Stimulated activated memory B cell treated with anti-CD40 and anti-IgM and Interleukin-4, amounts not matched to agents 10 μg/mL and 1 μg/mL and 100 μg/mL, for 72 hours (primary cell): ENCODE results near the gene CERS2.

Experiments
- ATAC-seq: fragments of 150-1000 bp; cut with Tn5 transposase; 2 replicates; pipeline ENCODE4 v1.10.0; 2021
- H3K27ac Mint-ChIP-seq: one replicate; pipeline ENCODE4 v1.8.0; 2022; ENCODE audit warnings: mild to moderate bottlenecking, mixed read lengths
- H3K27me3 Mint-ChIP-seq: one replicate; pipeline ENCODE4 v1.8.0; 2022; ENCODE audit warnings: mixed read lengths
- H3K36me3 Mint-ChIP-seq: one replicate; pipeline ENCODE4 v1.8.0; 2022; ENCODE audit warnings: mixed read lengths
- H3K4me1 Mint-ChIP-seq: one replicate; pipeline ENCODE4 v1.8.0; 2022; ENCODE audit warnings: mixed read lengths
- H3K4me3 Mint-ChIP-seq: one replicate; pipeline ENCODE4 v1.8.0; 2022; ENCODE audit warnings: mild to moderate bottlenecking, moderate library complexity, mixed read lengths
- H3K9me3 Mint-ChIP-seq: one replicate; pipeline ENCODE4 v1.8.0; 2022; ENCODE audit warnings: mixed read lengths

The CERS2 gene

GRCh38 chr1:151002051-151002450 lies 27.4 kb upstream of the CERS2 start:
- Mint-ChIP-seq H3K9me3 (no peaks in the 10 kb centered on the region), H3K4me1 (peaks cover 29% of the 10 kb centered on the region), H3K27me3 (no peaks in the 10 kb centered on the region), H3K27ac (no peak overlapping the region), H3K4me3 (no peak overlapping the region), H3K36me3 (peaks cover 22% of the 10 kb centered on the region)
- ATAC-seq = no peak

DNA sequence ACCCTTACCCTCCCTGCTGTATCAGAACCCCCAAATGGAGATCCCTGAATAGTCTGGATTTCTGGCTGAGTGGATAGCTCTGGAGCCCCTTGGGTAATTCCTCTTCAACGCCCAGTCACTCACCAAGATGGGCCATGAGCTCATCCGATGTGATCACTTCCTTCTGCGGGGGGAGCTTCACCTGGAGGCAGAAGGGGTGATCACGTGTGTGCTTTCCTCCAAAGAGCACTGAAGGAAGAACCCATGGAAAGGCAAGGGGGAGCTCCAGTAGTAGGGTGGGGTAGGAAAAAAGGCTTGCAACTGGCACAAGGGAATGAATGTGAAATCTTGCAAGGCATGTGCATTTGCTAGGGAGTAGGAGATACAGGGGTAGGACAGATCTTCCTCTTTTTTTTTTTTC lies 27.0 kb upstream of the CERS2 start:
- H3K4me1 Mint-ChIP-seq = peaks cover 24% of the 10 kb centered on the region
- ATAC-seq = no peak

DNA sequence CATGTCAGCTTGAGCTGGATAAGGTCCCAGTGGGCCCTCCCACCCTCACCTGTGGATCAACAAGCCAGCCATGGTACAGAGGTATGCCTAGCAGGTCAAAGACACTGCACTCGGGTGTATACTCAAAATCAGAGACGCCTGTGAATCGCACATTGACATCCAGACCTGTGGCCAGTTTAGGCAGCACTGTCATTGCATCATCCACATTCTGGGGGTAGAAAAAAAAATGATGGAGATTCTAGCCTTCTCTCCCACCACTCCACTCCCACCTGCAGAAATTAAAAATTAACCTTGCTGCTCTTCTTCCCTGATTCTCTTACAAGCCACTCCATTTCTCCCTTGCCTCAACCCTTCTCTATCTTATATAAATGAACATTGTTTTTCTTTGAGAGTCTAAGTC lies 25.8 kb upstream of the CERS2 start:
- H3K4me1 Mint-ChIP-seq = peaks cover 19% of the 10 kb centered on the region
- H3K4me3 Mint-ChIP-seq = no peak overlapping the region
- ATAC-seq = no peak
- no peak overlapping the region for H3K27ac Mint-ChIP-seq
- H3K9me3 Mint-ChIP-seq = no peaks in the 10 kb centered on the region
- H3K36me3 Mint-ChIP-seq = peaks cover 27% of the 10 kb centered on the region
- no peaks in the 10 kb centered on the region for H3K27me3 Mint-ChIP-seq

More for the DNA sequence above, 27.0 kb upstream of the CERS2 start:
- Mint-ChIP-seq H3K27me3 (no peaks in the 10 kb centered on the region), H3K27ac (no peak overlapping the region), H3K9me3 (no peaks in the 10 kb centered on the region), H3K4me3 (no peak overlapping the region), H3K36me3 (peaks cover 27% of the 10 kb centered on the region)

GRCh38 chr1:150999926-151000325 lies 25.3 kb upstream of the CERS2 start:
- ATAC-seq = no peak
- Mint-ChIP-seq H3K9me3 (no peaks in the 10 kb centered on the region), H3K4me1 (peaks cover 14% of the 10 kb centered on the region), H3K4me3 (no peak overlapping the region), H3K27me3 (no peaks in the 10 kb centered on the region), H3K36me3 (peaks cover 27% of the 10 kb centered on the region), H3K27ac (no peak overlapping the region)

GRCh38 chr1:150999051-150999674 lies 24.5 kb upstream of the CERS2 start:
- peaks cover 27% of the 10 kb centered on the region for H3K36me3 Mint-ChIP-seq
- H3K4me1 Mint-ChIP-seq = peaks cover 9% of the 10 kb centered on the region
- no peaks in the 10 kb centered on the region for H3K9me3 Mint-ChIP-seq
- H3K27ac Mint-ChIP-seq = no peak overlapping the region
- ATAC-seq = no peak
- H3K4me3 Mint-ChIP-seq = no peak overlapping the region
- H3K27me3 Mint-ChIP-seq = no peaks in the 10 kb centered on the region

DNA sequence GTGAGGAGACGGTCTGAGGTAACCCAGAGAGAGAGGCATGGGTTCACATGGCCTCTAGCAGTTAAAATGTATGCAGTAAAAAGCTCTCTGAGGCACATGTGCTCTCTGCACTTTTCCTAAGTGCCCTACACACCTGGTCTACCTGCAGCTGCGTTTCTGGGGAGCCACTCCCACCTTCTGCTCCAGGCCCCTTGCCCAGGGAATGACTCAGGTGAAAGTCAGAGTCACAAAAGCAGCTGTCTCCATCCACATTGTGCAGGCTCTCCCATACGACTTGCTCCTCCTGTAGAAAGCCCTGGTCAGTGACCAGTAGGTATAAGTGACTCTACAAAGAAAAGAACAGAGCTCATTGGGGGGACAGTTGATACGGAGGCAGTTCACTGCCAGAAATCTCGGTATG lies 23.3 kb upstream of the CERS2 start:
- no peak for ATAC-seq
- Mint-ChIP-seq H3K36me3 (peaks cover 27% of the 10 kb centered on the region), H3K27me3 (no peaks in the 10 kb centered on the region), H3K4me1 (peaks cover 6% of the 10 kb centered on the region), H3K9me3 (no peaks in the 10 kb centered on the region), H3K4me3 (no peak overlapping the region), H3K27ac (no peak overlapping the region)

DNA sequence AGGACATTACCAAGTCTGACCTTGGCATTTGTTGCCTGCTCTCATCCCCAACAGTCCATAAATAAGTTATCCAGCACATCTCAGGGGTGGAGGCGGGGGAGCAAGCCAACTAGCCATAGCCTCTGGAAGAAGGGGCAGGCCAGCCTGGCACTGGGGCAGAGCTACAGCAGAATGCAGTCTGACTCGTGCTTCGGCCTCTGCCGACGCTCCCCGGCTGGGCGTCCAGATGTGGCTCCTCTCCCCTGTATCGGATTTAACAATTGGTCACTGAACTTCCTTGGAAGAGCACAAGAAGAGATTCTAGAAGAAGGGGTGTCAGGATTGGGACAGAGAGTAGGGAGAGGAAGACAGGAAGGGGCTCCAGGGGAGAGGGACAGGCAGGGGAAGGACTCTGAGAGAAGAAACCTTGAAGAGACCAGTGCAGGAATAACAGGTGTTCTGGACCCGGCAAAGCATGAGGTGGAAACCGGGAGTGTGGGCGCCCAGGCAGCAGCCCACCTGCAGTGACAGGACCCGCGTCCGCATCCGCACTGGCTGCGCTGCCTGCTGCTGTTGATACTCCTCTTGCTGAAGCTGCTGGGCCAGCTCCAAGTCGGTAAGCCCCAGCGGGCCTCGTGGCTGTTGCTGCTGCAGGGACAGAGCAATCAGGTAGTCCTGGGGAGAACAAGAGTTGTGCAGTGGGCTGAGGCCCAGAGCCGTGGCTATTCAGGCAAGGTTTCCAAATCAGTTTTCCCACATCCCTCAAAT lies 22.7 kb upstream of the CERS2 start:
- Mint-ChIP-seq H3K9me3 (no peaks in the 10 kb centered on the region), H3K4me3 (no peak overlapping the region), H3K27ac (no peak overlapping the region), H3K4me1 (peaks cover 6% of the 10 kb centered on the region), H3K27me3 (no peaks in the 10 kb centered on the region), H3K36me3 (peaks cover 27% of the 10 kb centered on the region)
- ATAC-seq = no peak

GRCh38 chr1:150995896-150996295 lies 21.3 kb upstream of the CERS2 start:
- no peaks in the 10 kb centered on the region for H3K9me3 Mint-ChIP-seq
- no peak for ATAC-seq
- no peaks in the 10 kb centered on the region for H3K27me3 Mint-ChIP-seq
- H3K4me1 Mint-ChIP-seq = peaks cover 6% of the 10 kb centered on the region
- H3K4me3 Mint-ChIP-seq = peak overlapping the region; percentile 26
- H3K27ac Mint-ChIP-seq = peak overlapping the region; percentile 10
- peaks cover 17% of the 10 kb centered on the region for H3K36me3 Mint-ChIP-seq

DNA sequence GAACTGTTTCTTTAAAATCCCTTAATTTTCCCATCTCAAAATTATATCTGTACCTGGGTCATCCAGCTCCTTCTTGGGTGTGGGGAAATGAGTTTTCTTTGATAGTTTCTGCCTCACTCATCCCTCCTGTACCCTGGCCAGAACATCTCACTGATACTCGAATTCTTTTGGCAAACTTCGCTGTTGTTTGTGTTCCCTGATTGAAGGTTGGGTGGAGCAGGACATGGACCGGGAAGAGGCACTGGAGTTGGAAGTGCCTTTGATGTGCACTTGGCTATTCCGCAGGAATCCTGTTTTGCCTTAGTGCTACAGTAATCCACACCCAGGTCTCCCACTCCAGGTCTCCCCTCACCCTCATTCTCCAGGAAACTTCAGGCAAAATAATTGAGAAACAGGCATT lies 20.8 kb upstream of the CERS2 start:
- H3K36me3 Mint-ChIP-seq = peaks cover 12% of the 10 kb centered on the region
- ATAC-seq = no peak
- peaks cover 6% of the 10 kb centered on the region for H3K4me1 Mint-ChIP-seq
- H3K4me3 Mint-ChIP-seq = no peak overlapping the region
- no peaks in the 10 kb centered on the region for H3K9me3 Mint-ChIP-seq
- peak overlapping the region; percentile 10 for H3K27ac Mint-ChIP-seq
- no peaks in the 10 kb centered on the region for H3K27me3 Mint-ChIP-seq

- no peaks in the 10 kb centered on the region for H3K9me3 Mint-ChIP-seq
- peaks cover 10% of the 10 kb centered on the region for H3K36me3 Mint-ChIP-seq
- H3K27me3 Mint-ChIP-seq = no peaks in the 10 kb centered on the region
- no peak overlapping the region for H3K27ac Mint-ChIP-seq
- peaks cover 6% of the 10 kb centered on the region for H3K4me1 Mint-ChIP-seq
- H3K4me3 Mint-ChIP-seq = no peak overlapping the region
- no peak for ATAC-seq
Measured at GRCh38 chr1:150994248-150994647, 19.6 kb upstream of the CERS2 start.

DNA sequence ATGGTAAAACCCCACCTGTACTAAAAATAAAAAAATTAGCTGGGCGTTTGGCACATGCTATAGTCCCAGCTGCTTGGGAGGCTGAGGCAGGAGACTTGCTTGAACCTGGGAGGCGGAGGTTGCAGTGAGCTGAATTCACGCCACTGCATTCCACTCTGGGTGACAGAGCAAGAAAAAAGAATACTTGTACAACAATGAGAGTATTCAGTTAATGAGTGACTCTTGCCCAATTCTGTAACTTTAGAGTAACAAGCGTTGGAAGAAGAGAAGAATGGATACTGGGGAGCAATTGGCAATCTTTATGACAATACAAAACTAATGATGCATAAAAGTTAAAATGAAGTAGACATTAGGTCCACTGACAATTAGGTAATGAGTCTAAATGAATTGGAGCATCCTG lies 18.0 kb upstream of the CERS2 start:
- ATAC-seq = no peak
- no peak overlapping the region for H3K27ac Mint-ChIP-seq
- H3K4me3 Mint-ChIP-seq = no peak overlapping the region
- no peaks in the 10 kb centered on the region for H3K9me3 Mint-ChIP-seq
- peaks cover 10% of the 10 kb centered on the region for H3K36me3 Mint-ChIP-seq
- peaks cover 6% of the 10 kb centered on the region for H3K4me1 Mint-ChIP-seq
- no peaks in the 10 kb centered on the region for H3K27me3 Mint-ChIP-seq

- Mint-ChIP-seq H3K4me1 (no peaks in the 10 kb centered on the region), H3K27me3 (no peaks in the 10 kb centered on the region), H3K36me3 (no peaks in the 10 kb centered on the region), H3K27ac (no peak overlapping the region), H3K9me3 (no peaks in the 10 kb centered on the region), H3K4me3 (no peak overlapping the region)
- no peak for ATAC-seq
Measured at GRCh38 chr1:150987924-150988323, 13.3 kb upstream of the CERS2 start.

GRCh38 chr1:150985179-150985825 lies 10.7 kb upstream of the CERS2 start:
- H3K4me1 Mint-ChIP-seq = no peaks in the 10 kb centered on the region
- ATAC-seq = no peak
- no peaks in the 10 kb centered on the region for H3K27me3 Mint-ChIP-seq
- no peak overlapping the region for H3K4me3 Mint-ChIP-seq
- no peaks in the 10 kb centered on the region for H3K9me3 Mint-ChIP-seq
- no peaks in the 10 kb centered on the region for H3K36me3 Mint-ChIP-seq
- no peak overlapping the region for H3K27ac Mint-ChIP-seq

DNA sequence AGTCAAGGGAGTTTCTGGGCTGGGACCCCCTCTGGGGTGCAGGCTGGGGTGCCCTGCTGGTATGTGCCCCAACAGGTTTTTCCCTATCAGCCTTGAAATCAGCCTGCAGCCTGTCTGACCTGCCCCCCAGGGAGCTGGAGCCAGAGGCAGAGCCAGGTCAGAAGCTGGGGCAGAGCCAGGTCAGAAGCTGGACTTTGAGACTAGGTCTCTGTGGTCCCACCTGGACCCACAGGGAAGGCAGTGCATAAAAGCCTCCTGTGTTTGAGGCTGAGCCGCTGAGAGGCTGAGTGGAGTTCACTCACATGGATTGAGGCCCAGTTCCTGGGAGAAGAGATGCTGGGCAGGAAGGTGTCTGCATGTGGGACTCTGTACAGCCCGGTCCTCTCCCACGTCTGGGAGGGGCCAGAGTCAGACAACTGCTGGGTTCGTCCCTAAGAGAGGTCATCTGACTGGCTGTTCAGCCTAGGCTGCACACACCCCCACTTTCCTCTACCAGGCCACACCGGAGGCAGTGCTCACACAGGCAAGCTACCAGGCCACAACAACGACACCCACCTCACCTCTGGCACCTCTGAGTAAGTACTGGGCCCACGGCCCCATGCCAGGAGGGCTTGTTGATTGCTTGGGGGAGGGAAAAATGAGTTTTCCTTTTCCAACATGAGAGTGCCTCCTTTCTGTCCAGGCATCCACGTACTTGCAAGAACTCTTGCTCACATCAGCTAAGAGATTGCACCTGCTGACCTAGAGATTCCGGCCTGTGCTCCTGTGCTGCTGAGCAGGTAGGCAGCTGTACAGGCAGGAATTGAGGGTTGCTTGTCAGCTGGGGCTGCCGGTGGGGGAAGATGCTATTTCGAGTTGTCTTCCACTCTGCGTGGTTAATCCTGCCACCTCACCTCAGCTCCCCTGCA lies 7.4 kb upstream of the CERS2 start, which contains the start of gene ANXA9:
Gene ANXA9 (plus strand): TSS at position 488 of the 908 bp plus-strand sequence. CDS start 814 bp downstream, outside the sequence.
- Mint-ChIP-seq H3K36me3 (no peaks in the 10 kb centered on the region), H3K27ac (no peak within 1 kb of the TSS), H3K4me1 (peaks cover 21% of the 10 kb centered on the region), H3K9me3 (no peaks in the 10 kb centered on the region), H3K27me3 (no peaks in the 10 kb centered on the region), H3K4me3 (no peak within 1 kb of the TSS)
- ATAC-seq = peak; percentile 9
